SK-N-SH (cell line): ENCODE data around the gene VDAC2. TPM values are rescaled to one million over a fixed set of nuclear protein-coding genes. Genes with fewer than 3 reads are reported as not detected.
"Not testable (repeated sequence)": the region's sequence is repeated elsewhere in the genome, so short reads cannot be mapped to it uniquely, and the experiment has no call there.

ENCODE experiments used
- CTCF ChIA-PET: fragments of 300-600, 350-600 bp; formaldehyde crosslinking; extraction: SDS; loops from one replicate; lab custom pipeline; 2021; lab: Yijun Ruan, JAX
- POLR2A ChIA-PET: fragments of 350-600 bp; sonication (Branson Sonifier 250); formaldehyde crosslinking; extraction: SDS; loops from one replicate; lab custom pipeline; 2020; ENCODE audit warnings: antibody characterized with exemption, inconsistent platforms; lab: Yijun Ruan, JAX
- DNase-seq: peaks from one replicate; pipeline ENCODE4 v3.0.0; 2012
- H2AFZ ChIP-seq: fragments of 200-600 bp; sonication (generic); 2 replicates; pipeline ENCODE4 v1.8.1; 2016; ENCODE audit warnings: antibody characterized with exemption, mild to moderate bottlenecking, low read depth
- H3F3A ChIP-seq: fragments of 200-600 bp; sonication (generic); replicated peaks from 2 replicates; pipeline ENCODE3; 2016; ENCODE audit warnings: antibody characterized with exemption, mild to moderate bottlenecking; ENCODE audit not compliant: insufficient read depth
- H3K27ac ChIP-seq, 2 experiments: fragments of 200-500 bp in 1 of 2; fragments of 200-600 bp in 1 of 2; sonication (Bioruptor generic) in 1 of 2; sonication (generic), shearing (Covaris generic) in 1 of 2; 2 replicates each; pipeline versions ENCODE4 v1.5.1 to v1.6.1; 2014 to 2016; ENCODE audit warnings: low read depth in 2 of 2, inconsistent platforms in 1 of 2, low read length in 1 of 2, mild to moderate bottlenecking in 1 of 2, mixed read lengths in 1 of 2
- H3K27me3 ChIP-seq: fragments of 200-600 bp; sonication (generic), shearing (Covaris generic); 2 replicates; pipeline ENCODE4 v1.6.1; 2016; ENCODE audit warnings: mixed run types; ENCODE audit not compliant: insufficient read depth
- H3K36me3 ChIP-seq, 2 experiments: fragments of 200-500 bp in 1 of 2; fragments of 200-600 bp in 1 of 2; sonication (Bioruptor generic) in 1 of 2; sonication (generic) in 1 of 2; replicated peaks in 1 of 2; 2 replicates each; pipeline versions ENCODE3 to v1.5.1; 2014 to 2016; ENCODE audit warnings: low read length in 1 of 2, mild to moderate bottlenecking in 1 of 2; ENCODE audit not compliant: insufficient read depth in 2 of 2, control insufficient read depth in 1 of 2
- H3K4me1 ChIP-seq, 2 experiments: fragments of 200-500 bp in 1 of 2; fragments of 200-600 bp in 1 of 2; sonication (Bioruptor generic) in 1 of 2; sonication (generic), shearing (Covaris generic) in 1 of 2; 2 replicates each; pipeline versions ENCODE4 v1.5.1 to v1.6.1; 2014 to 2016; ENCODE audit warnings: low read depth in 1 of 2, low read length in 1 of 2, mixed run types in 1 of 2; ENCODE audit not compliant: insufficient read depth in 2 of 2, control insufficient read depth in 1 of 2
- H3K4me2 ChIP-seq: fragments of 200-600 bp; sonication (generic), shearing (Covaris generic); 2 replicates; pipeline ENCODE4 v1.6.1; 2017; ENCODE audit warnings: mixed run types
- H3K4me3 ChIP-seq, 2 experiments: fragments of 200-500 bp in 1 of 2; fragments of 200-600 bp in 1 of 2; sonication (Bioruptor generic) in 1 of 2; sonication (generic), shearing (Covaris generic) in 1 of 2; 2 replicates each; pipeline versions ENCODE4 v1.5.1 to v1.8.1; 2014 to 2016; ENCODE audit warnings: low read depth in 2 of 2, inconsistent platforms in 1 of 2, low read length in 1 of 2, mild to moderate bottlenecking in 1 of 2, mixed read lengths in 1 of 2, moderate library complexity in 1 of 2
- H3K79me2 ChIP-seq: fragments of 200-600 bp; sonication (generic); 2 replicates; pipeline ENCODE4 v1.8.1; 2017; ENCODE audit warnings: mild to moderate bottlenecking; ENCODE audit not compliant: insufficient read depth
- H3K9ac ChIP-seq: fragments of 200-600 bp; sonication (generic); 2 replicates; pipeline ENCODE4 v1.6.1; 2017; ENCODE audit warnings: mixed run types
- H3K9me2 ChIP-seq: fragments of 200-600 bp; sonication (generic); 2 replicates; pipeline ENCODE4 v1.6.1; 2017; ENCODE audit warnings: mixed run types
- H3K9me3 ChIP-seq: fragments of 200-600 bp; sonication (generic); 2 replicates; pipeline ENCODE4 v1.6.1; 2017; ENCODE audit warnings: mixed run types, mild to moderate bottlenecking, moderate library complexity
- H4K20me1 ChIP-seq: fragments of 200-600 bp; sonication (generic); 2 replicates; pipeline ENCODE4 v1.6.1; 2017; ENCODE audit warnings: mild to moderate bottlenecking, mixed run types; ENCODE audit not compliant: insufficient read depth
- CHD2 ChIP-seq: fragments of 150-350 bp; IDR thresholded peaks from 2 replicates; pipeline ENCODE4 v1.6.1; 2018; ENCODE audit warnings: low read length; ENCODE audit not compliant: partially characterized antibody
- EZH2phosphoT487 ChIP-seq: fragments of 200-600 bp; sonication (generic); IDR thresholded peaks from 2 replicates; pipeline ENCODE4 v1.6.1; 2017; ENCODE audit warnings: low read depth, mixed run types, mild to moderate bottlenecking, antibody characterized with exemption, moderate library complexity, borderline replicate concordance
- FOXJ3 ChIP-seq: sonication (generic); formaldehyde crosslinking; IDR thresholded peaks from 2 replicates; pipeline ENCODE4 v1.5.1; 2020; ENCODE audit warnings: mild to moderate bottlenecking, missing genetic modification reagents
- FOXM1 ChIP-seq: IDR thresholded peaks from 2 replicates; pipeline ENCODE4 v1.4.0; 2012; ENCODE audit warnings: low read depth, mild to moderate bottlenecking
- GABPA ChIP-seq: IDR thresholded peaks from 2 replicates; pipeline ENCODE4 v1.4.0; 2012; ENCODE audit warnings: low read depth, mild to moderate bottlenecking
- GATA2 ChIP-seq: sonication (generic); formaldehyde crosslinking; IDR thresholded peaks from 2 replicates; pipeline ENCODE4 v1.5.0; 2020; ENCODE audit warnings: mild to moderate bottlenecking, missing genetic modification reagents
- MEF2A ChIP-seq: IDR thresholded peaks from 2 replicates; pipeline ENCODE4 v1.4.0; 2012; ENCODE audit warnings: low read depth, borderline replicate concordance
- NRF1 ChIP-seq: IDR thresholded peaks from 2 replicates; pipeline ENCODE4 v1.6.1; 2012; ENCODE audit warnings: low read depth, mild to moderate bottlenecking, low read length
- POLR2AphosphoS5 ChIP-seq: IDR thresholded peaks from 2 replicates; pipeline ENCODE4 v1.6.1; 2012; ENCODE audit warnings: low read depth, low read length
- RFX5 ChIP-seq: IDR thresholded peaks from 2 replicates; pipeline ENCODE4 v1.6.1; 2012; ENCODE audit warnings: mild to moderate bottlenecking, improper control_type of control experiment, low read length
- RXRA ChIP-seq: IDR thresholded peaks from 2 replicates; pipeline ENCODE4 v1.4.0; 2012; ENCODE audit warnings: low read depth, mild to moderate bottlenecking, borderline replicate concordance
- TAF1 ChIP-seq: IDR thresholded peaks from 2 replicates; pipeline ENCODE4 v1.6.1; 2012; ENCODE audit warnings: low read depth, mild to moderate bottlenecking, low read length, moderate library complexity, borderline replicate concordance
- TCF12 ChIP-seq: IDR thresholded peaks from 2 replicates; pipeline ENCODE4 v1.4.0; 2012
- YY1 ChIP-seq: IDR thresholded peaks from 2 replicates; pipeline ENCODE4 v1.4.0; 2012; ENCODE audit warnings: low read depth, mild to moderate bottlenecking
- WGBS: methylation state at CpG from one replicate; pipeline ENCODE4 v1.1.6; 2017; ENCODE audit warnings: low lambda C conversion rate; 5-methylcytosine and 5-hydroxymethylcytosine counted together
- polyA plus RNA-seq, 3 experiments: library from polyadenylated mRNA; depleted of rRNA; stranded (reverse); fragments of >200 nt; gene quantifications; 2 replicates each; pipeline ENCODE4 v1.2.3, GENCODE V29; 2012
- TF ChIP-seq, protein P1 (sequence below): fragments of 150-350 bp; IDR thresholded peaks from 2 replicates; pipeline ENCODE4 v1.6.1; 2016; ENCODE audit warnings: mild to moderate bottlenecking, low read depth, low read length
- TF ChIP-seq, protein P2 (sequence below): IDR thresholded peaks from 2 replicates; pipeline ENCODE4 v1.4.0; 2012; ENCODE audit warnings: low read depth, borderline replicate concordance
- TF ChIP-seq, protein P3 (sequence below): IDR thresholded peaks from 2 replicates; pipeline ENCODE4; 2012

VDAC2 gene
- polyA plus RNA-seq, 1 of the 3 experiments (the other 2 are of a cell fraction), result 98.3 TPM

DNA sequence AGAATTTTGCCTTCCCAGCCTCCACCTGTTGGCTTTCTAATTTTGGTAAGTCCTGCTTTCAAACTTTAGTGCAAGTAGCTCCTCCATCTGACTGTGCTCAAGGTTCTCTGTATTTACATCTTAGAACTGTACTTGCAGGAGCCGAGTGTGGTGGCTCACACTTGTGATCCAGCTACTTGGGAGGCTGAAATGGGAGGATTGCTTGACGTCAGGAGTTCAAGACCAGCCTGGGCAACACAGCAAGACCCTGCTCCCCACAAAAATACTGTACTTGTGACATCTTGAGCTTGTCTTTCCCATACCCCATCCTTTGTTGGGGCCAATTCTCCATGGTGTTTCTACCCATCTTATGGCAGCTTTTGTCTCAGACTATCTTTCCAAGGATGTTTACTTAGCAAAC lies 4.7 kb upstream of the VDAC2 start:
- Histone ChIP-seq H3K27ac (no peak overlapping the region), H2AFZ (no peak overlapping the region), H3K79me2 (peaks cover 3% of the 10 kb centered on the region), H3K9ac (no peak overlapping the region), H3K36me3 (no peaks in the 10 kb centered on the region), H3K4me3 (no peak overlapping the region), H3K27me3 (no peaks in the 10 kb centered on the region), H3K4me1 (peaks cover 4 to 9% of the 10 kb centered on the region in 2 experiments; a peak in 3 of 4 replicates), H3K4me2 (no peak overlapping the region), H3F3A (peaks cover 11% of the 10 kb centered on the region), H3K9me2 (no peaks in the 10 kb centered on the region), H3K9me3 (no peaks in the 10 kb centered on the region), H4K20me1 (no peaks in the 10 kb centered on the region)
- POLR2A ChIA-PET, result no interaction called here
- 85% methylated on average over 2 of the region's 2 CpGs for WGBS
- TF ChIP-seq EZH2phosphoT487, result no peak
- no peak for TF ChIP-seq GATA2 (CRISPR knock-in tag)
- TF ChIP-seq MEF2A, result no peak
- TF ChIP-seq, protein P1, sequence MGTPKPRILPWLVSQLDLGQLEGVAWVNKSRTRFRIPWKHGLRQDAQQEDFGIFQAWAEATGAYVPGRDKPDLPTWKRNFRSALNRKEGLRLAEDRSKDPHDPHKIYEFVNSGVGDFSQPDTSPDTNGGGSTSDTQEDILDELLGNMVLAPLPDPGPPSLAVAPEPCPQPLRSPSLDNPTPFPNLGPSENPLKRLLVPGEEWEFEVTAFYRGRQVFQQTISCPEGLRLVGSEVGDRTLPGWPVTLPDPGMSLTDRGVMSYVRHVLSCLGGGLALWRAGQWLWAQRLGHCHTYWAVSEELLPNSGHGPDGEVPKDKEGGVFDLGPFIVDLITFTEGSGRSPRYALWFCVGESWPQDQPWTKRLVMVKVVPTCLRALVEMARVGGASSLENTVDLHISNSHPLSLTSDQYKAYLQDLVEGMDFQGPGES, result no peak
- TF ChIP-seq GABPA, result no peak
- no peak for TF ChIP-seq CHD2
- no peak for TF ChIP-seq FOXM1
- no peak for TF ChIP-seq NRF1
- no peak for TF ChIP-seq YY1
- no peak for TF ChIP-seq RXRA
- no peak for TF ChIP-seq TAF1
- TF ChIP-seq TCF12, result no peak
- no peak for TF ChIP-seq FOXJ3
- TF ChIP-seq POLR2AphosphoS5, result no peak
- no peak for TF ChIP-seq RFX5
- TF ChIP-seq, protein P2, sequence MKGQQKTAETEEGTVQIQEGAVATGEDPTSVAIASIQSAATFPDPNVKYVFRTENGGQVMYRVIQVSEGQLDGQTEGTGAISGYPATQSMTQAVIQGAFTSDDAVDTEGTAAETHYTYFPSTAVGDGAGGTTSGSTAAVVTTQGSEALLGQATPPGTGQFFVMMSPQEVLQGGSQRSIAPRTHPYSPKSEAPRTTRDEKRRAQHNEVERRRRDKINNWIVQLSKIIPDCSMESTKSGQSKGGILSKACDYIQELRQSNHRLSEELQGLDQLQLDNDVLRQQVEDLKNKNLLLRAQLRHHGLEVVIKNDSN, result no peak
- TF ChIP-seq, protein P3, sequence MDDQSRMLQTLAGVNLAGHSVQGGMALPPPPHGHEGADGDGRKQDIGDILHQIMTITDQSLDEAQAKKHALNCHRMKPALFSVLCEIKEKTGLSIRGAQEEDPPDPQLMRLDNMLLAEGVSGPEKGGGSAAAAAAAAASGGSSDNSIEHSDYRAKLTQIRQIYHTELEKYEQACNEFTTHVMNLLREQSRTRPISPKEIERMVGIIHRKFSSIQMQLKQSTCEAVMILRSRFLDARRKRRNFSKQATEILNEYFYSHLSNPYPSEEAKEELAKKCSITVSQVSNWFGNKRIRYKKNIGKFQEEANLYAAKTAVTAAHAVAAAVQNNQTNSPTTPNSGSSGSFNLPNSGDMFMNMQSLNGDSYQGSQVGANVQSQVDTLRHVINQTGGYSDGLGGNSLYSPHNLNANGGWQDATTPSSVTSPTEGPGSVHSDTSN, result no peak
- DNase-seq, result no peak
- CTCF ChIA-PET, result interaction anchor here (0.8 kb wide), 1 partner anchor 24 kb away, joined by 3 read pairs; no protein-coding TSS in a partner anchor

DNA sequence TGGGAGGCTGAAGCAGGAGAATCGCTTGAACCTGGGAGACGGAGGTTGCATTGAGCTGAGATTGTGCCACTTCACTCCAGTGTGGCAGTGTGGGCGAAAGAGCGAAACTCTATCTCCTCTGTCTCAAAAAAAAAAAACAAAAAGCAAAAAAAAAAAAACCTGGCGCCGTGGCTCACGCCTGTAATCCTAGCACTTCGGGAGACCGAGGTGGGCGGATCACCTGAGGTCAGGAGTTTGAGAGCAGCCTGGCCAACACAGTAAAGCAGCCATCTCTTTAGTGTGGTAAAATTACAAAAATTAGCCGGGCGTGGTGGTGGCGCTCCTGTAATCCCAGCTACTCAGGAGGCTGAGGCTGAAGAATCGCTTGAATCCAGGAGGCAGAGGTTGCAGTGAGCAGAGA lies 4.0 kb upstream of the VDAC2 start:
- POLR2A ChIA-PET, result not testable (repeated sequence)

More for the DNA sequence above, 4.0 kb upstream of the VDAC2 start:
- H3K27ac ChIP-seq, H3K4me3 ChIP-seq, H3K9ac ChIP-seq, DNase-seq, H3K4me1 ChIP-seq, H2AFZ ChIP-seq, H3K36me3 ChIP-seq, H3K4me2 ChIP-seq, H3K9me2 ChIP-seq, H4K20me1 ChIP-seq, H3K9me3 ChIP-seq, H3K27me3 ChIP-seq: not testable (repeated sequence)
- H3K79me2 ChIP-seq, result peaks cover 10% of the 10 kb centered on the region
- WGBS, result 96% methylated on average over 14 of the region's 14 CpGs
- CTCF ChIA-PET, result interaction anchor here (1.0 kb wide), 1 partner anchor 9 kb away, joined by 4 read pairs; no protein-coding TSS in a partner anchor
- peaks cover 11% of the 10 kb centered on the region for H3F3A ChIP-seq
